Left ventricle myocardium inferior (tissue), 1 donor: ENCODE data around the gene ANKRD22. TPM values are rescaled to one million over a fixed set of nuclear protein-coding genes. Genes with fewer than 3 reads are reported as not detected.

Experiments used
- DNase-seq: peaks from one replicate; pipeline ENCODE4 v3.0.0-alpha.2; 2020
- H3K27ac ChIP-seq: fragments of 200-600 bp; replicated peaks from 2 replicates; pipeline ENCODE4 v1.8.0; 2021
- H3K27me3 ChIP-seq: fragments of 200-600 bp; 2 replicates; pipeline ENCODE4 v1.8.0; 2021; ENCODE audit warnings: low read depth
- H3K36me3 ChIP-seq: fragments of 200-600 bp; 2 replicates; pipeline ENCODE4 v1.8.0; 2021
- H3K4me1 ChIP-seq: fragments of 200-600 bp; 2 replicates; pipeline ENCODE4 v1.8.0; 2021
- H3K4me3 ChIP-seq: fragments of 200-600 bp; 2 replicates; pipeline ENCODE4 v1.8.0; 2021; ENCODE audit warnings: mild to moderate bottlenecking, moderate library complexity
- H3K9me3 ChIP-seq: fragments of 200-600 bp; replicated peaks from 2 replicates; pipeline ENCODE4 v1.8.0; 2021
- CTCF ChIP-seq: fragments of 200-600 bp; IDR thresholded peaks from 2 replicates; pipeline ENCODE4 v1.8.0; 2021; ENCODE audit warnings: antibody characterized with exemption, mild to moderate bottlenecking, borderline replicate concordance
- intact Hi-C: fragments of 100-400 bp; cut with micrococcal nuclease; formaldehyde crosslinking; loops from one replicate; pipeline ENCODE4 v1.11.0; 2022
- total RNA-seq: library from RNA; stranded (reverse); fragmentation: NEBNext Ultra II Directional; extraction: Animal tissue kit (Norgen Biotek cat#: 25700); gene quantifications from one replicate; pipeline ENCODE4 v1.2.1, GENCODE V29; 2021
- donor health status: DM: no; HTN: yes; CAD: no; lungs with severe emphysema.

ANKRD22 gene
- total RNA-seq, 1 donor from 2014 or later = not detected

DNA sequence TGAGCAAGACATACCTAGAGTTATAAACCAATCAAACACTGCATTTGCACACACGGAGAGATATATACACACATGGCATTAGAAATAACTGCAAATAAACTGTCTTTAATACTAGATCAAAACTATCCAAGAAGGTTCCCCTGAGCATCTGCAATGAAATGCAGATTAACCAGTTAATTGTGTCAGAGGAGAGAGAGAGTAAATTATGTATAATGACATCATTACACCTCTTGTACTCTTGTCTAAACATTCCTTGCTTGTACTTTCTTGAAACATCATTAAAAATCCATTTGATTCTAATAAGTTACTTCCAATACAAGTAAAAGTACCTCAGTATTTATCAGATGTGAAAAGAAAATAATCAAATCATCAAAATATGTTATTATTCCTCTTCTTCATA is 932 bp downstream of the ANKRD22 start:
- peaks cover 5% of the 10 kb centered on the region for H3K27me3 ChIP-seq
- no peaks in the 10 kb centered on the region for H3K9me3 ChIP-seq
- no peaks in the 10 kb centered on the region for H3K4me1 ChIP-seq
- no peak overlapping the region for H3K4me3 ChIP-seq
- no peaks in the 10 kb centered on the region for H3K36me3 ChIP-seq
- no peak overlapping the region for H3K27ac ChIP-seq
- DNase-seq = no peak
- TF ChIP-seq CTCF = no peak
- intact Hi-C loops = no loop called here

- Histone ChIP-seq H3K27ac (no peak overlapping the region), H3K4me1 (no peaks in the 10 kb centered on the region), H3K9me3 (no peaks in the 10 kb centered on the region), H3K27me3 (peaks cover 5% of the 10 kb centered on the region), H3K4me3 (no peak overlapping the region), H3K36me3 (no peaks in the 10 kb centered on the region)
- intact Hi-C loops = no loop called here
- DNase-seq = no peak
- TF ChIP-seq CTCF = no peak
Observed at GRCh38 chr10:88849234-88849633, 2.4 kb downstream of the ANKRD22 start.

DNA sequence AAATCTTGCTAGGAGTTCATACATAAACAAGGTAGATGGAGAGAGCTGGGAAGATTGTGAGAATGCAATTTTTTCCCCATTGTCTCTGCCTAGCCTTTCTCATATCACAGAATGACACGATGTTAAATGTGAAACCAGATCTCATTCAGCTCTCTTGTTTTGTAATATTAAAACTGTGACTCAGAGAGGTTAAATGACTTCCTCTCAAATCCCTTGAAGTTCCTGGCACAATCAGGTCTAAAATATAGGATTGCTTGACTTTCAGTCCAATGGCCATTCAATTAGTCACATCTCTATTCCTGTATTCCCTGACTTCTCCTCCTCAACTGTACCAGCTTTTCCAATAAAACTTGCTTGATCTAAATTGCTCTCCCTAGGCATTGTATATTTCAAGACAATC is 3.1 kb downstream of the ANKRD22 start:
- no peak for DNase-seq
- no peak overlapping the region for H3K27ac ChIP-seq
- no peak overlapping the region for H3K4me3 ChIP-seq
- H3K4me1 ChIP-seq = no peaks in the 10 kb centered on the region
- H3K36me3 ChIP-seq = no peaks in the 10 kb centered on the region
- H3K27me3 ChIP-seq = peaks cover 6% of the 10 kb centered on the region
- TF ChIP-seq CTCF = no peak
- intact Hi-C loops = no loop called here
- H3K9me3 ChIP-seq = no peaks in the 10 kb centered on the region

GRCh38 chr10:88843171-88843570 is 8.5 kb downstream of the ANKRD22 start:
- Histone ChIP-seq H3K9me3 (no peaks in the 10 kb centered on the region), H3K4me3 (no peak overlapping the region), H3K27ac (no peak overlapping the region), H3K36me3 (no peaks in the 10 kb centered on the region), H3K4me1 (no peaks in the 10 kb centered on the region), H3K27me3 (peaks cover 17% of the 10 kb centered on the region)
- DNase-seq = no peak
- intact Hi-C loops = no loop called here
- TF ChIP-seq CTCF = no peak

DNA sequence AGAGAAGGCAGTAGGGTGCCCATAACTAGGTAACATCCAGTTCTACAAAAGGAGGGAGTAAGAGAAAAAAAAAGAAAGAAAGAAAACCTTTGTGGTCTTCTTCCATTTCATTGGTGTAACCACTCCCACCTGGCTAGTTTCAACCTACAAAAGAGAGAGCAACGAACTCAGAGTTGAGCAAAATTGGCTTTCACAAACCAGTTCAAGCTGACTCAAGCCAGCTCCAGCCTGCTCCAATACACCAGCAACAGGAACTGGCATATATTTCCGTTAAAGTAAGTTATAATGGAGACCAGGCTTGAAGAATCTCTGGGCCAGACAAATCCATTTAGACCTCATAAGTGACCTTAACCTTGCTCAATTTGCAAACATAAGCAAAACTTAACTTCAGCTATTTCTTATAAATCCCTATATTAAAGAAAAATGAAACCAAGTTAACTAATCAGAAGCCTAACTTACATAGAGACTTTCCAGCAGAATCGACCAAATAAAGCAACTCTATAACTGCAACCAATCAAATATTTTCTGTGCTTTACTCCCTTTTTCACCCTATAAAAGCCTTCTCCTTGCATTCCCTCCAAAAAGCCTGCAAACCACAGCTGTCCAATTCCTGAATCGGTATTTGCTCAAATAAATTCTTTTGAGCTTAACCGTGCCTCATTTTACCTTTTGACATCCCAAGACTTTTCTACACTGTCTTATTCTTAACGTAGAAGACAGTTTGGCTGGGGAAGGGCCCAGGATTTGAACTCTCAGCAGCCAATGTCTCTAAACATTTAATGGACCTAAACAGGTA is 10.1 kb downstream of the ANKRD22 start:
- DNase-seq = no peak
- Histone ChIP-seq H3K27ac (no peak overlapping the region), H3K36me3 (no peaks in the 10 kb centered on the region), H3K4me1 (no peaks in the 10 kb centered on the region), H3K4me3 (no peak overlapping the region), H3K27me3 (peaks cover 16% of the 10 kb centered on the region), H3K9me3 (no peaks in the 10 kb centered on the region)
- TF ChIP-seq CTCF = no peak
- intact Hi-C loops = no loop called here
